WTC11 (cell line): ENCODE results near the gene SCN4B. TPM values are rescaled to one million over a fixed set of nuclear protein-coding genes. Genes with fewer than 3 reads are reported as not detected.

Experiments used
- ATAC-seq: fragments of 200-7000 bp; cut with Tn5 transposase; 2 replicates; pipeline ENCODE4 v1.10.0; 2021; ENCODE audit warnings: mild to moderate bottlenecking, moderate library complexity
- CTCF ChIA-PET: fragments of 300-600 bp; sonication (Branson Sonifier 250); formaldehyde crosslinking; loops from one replicate; lab custom pipeline; 2021; ENCODE audit warnings: antibody characterized with exemption; lab: Charles Lee
- POLR2A ChIA-PET: fragments of 350-600 bp; sonication (Branson Sonifier 250); formaldehyde crosslinking; loops from one replicate; lab custom pipeline; 2021; ENCODE audit warnings: antibody characterized with exemption; lab: Charles Lee
- DNase-seq: peaks from one replicate; pipeline ENCODE4 v3.0.0; 2021; ENCODE audit warnings: low spot score
- H3K27ac Mint-ChIP-seq: 2 replicates; pipeline ENCODE4 v1.8.0; 2021; ENCODE audit warnings: mixed read lengths
- H3K27me3 Mint-ChIP-seq: 2 replicates; pipeline ENCODE4 v1.8.0; 2021; ENCODE audit warnings: low read depth, mild to moderate bottlenecking, moderate library complexity, mixed read lengths
- H3K36me3 Mint-ChIP-seq: 2 replicates; pipeline ENCODE4 v1.8.0; 2021; ENCODE audit warnings: mixed read lengths
- H3K4me1 Mint-ChIP-seq: 2 replicates; pipeline ENCODE4 v1.8.0; 2022; ENCODE audit warnings: mixed read lengths
- H3K4me3 Mint-ChIP-seq: 2 replicates; pipeline ENCODE4 v1.8.0; 2021; ENCODE audit warnings: mild to moderate bottlenecking, moderate library complexity, mixed read lengths
- H3K9me3 Mint-ChIP-seq: 2 replicates; pipeline ENCODE4 v1.8.0; 2021; ENCODE audit warnings: mixed read lengths
- CREM ChIP-seq: sonication (generic); formaldehyde crosslinking; IDR thresholded peaks from 2 replicates; pipeline ENCODE4 v1.8.1; 2022; ENCODE audit warnings: mild to moderate bottlenecking, missing genetic modification reagents, moderate library complexity
- FOXJ3 ChIP-seq: sonication (generic); formaldehyde crosslinking; IDR thresholded peaks from 2 replicates; pipeline ENCODE4 v1.9.0; 2021; ENCODE audit warnings: missing genetic modification reagents, mild to moderate bottlenecking, borderline replicate concordance
- FOXP1 ChIP-seq: sonication (generic); formaldehyde crosslinking; IDR thresholded peaks from 2 replicates; pipeline ENCODE4 v1.8.0; 2022; ENCODE audit warnings: missing genetic modification reagents, mild to moderate bottlenecking, moderate library complexity, borderline replicate concordance
- GTF2I ChIP-seq: fragments of 250-450 bp; sonication (Bioruptor Pico); conservative IDR thresholded peaks from 2 replicates; pipeline ENCODE4 v1.4.0; 2021; ENCODE audit warnings: mild to moderate bottlenecking
- KAT7 ChIP-seq: sonication (generic); formaldehyde crosslinking; IDR thresholded peaks from 2 replicates; pipeline ENCODE4 v1.8.1; 2023; ENCODE audit warnings: missing genetic modification reagents, mild to moderate bottlenecking, borderline replicate concordance
- OVOL2 ChIP-seq: fragments of 250-450 bp; sonication (Bioruptor Pico); IDR thresholded peaks from 2 replicates; pipeline ENCODE4 v1.9.0; 2021; ENCODE audit warnings: mild to moderate bottlenecking, borderline replicate concordance
- PRRX2 ChIP-seq: fragments of 250-450 bp; sonication (Bioruptor Pico); IDR thresholded peaks from 2 replicates; pipeline ENCODE4 v1.8.0; 2021; ENCODE audit warnings: mild to moderate bottlenecking
- SP1 ChIP-seq: sonication (generic); formaldehyde crosslinking; conservative IDR thresholded peaks from 2 replicates; pipeline ENCODE4 v1.8.1; 2022; ENCODE audit warnings: missing genetic modification reagents
- ZNF263 ChIP-seq: sonication (generic); formaldehyde crosslinking; IDR thresholded peaks from 2 replicates; pipeline ENCODE4 v1.8.1; 2022; ENCODE audit warnings: low read depth, mild to moderate bottlenecking, moderate library complexity, missing genetic modification reagents
- ZNF423 ChIP-seq: fragments of 250-450 bp; sonication (Bioruptor Pico); IDR thresholded peaks from 2 replicates; pipeline ENCODE4 v2.1.2; 2022; ENCODE audit warnings: mild to moderate bottlenecking, moderate library complexity
- total RNA-seq: library from RNA; stranded (reverse); gene quantifications from 3 replicates; pipeline ENCODE4 v1.2.3, GENCODE V29; 2021
- TF ChIP-seq, protein P1 (sequence below): sonication (generic); formaldehyde crosslinking; IDR thresholded peaks from 2 replicates; pipeline ENCODE4 v1.8.0; 2023; ENCODE audit warnings: mild to moderate bottlenecking, missing genetic modification reagents
- TF ChIP-seq, protein P2 (sequence below): sonication (generic); formaldehyde crosslinking; IDR thresholded peaks from 2 replicates; pipeline ENCODE4 v1.8.0; 2022; ENCODE audit warnings: mild to moderate bottlenecking, missing genetic modification reagents
- TF ChIP-seq, protein P3 (sequence below): fragments of 250-450 bp; sonication (Bioruptor Pico); IDR thresholded peaks from 2 replicates; pipeline ENCODE4 v1.9.0; 2021; ENCODE audit warnings: mild to moderate bottlenecking, borderline replicate concordance

Gene SCN4B
- total RNA-seq, 1 experiment from 2014 or later: 4.4 TPM

DNA sequence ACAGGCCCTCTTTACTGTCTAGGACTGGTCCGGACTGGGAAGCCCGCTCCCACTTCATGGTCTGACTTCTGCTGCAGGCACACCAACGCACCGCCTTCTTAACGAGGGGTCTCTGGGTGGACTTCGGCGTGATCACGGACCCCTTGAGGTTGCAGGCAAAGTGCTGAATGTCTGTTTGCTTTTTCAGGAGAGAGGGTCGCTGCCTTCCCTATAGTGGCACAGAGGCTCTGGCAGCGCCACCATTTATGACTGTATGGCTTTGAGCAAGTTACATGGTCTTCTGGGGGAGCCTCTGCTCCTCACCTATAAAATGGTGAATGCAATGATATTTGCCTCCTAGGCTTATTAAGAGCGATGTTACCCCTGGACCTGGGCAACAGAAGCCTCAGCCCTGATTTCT, 1.4 kb upstream of the SCN4B start (continued):
- no peak for TF ChIP-seq ZNF263 (CRISPR knock-in tag)
- no peak for TF ChIP-seq ZNF423 (CRISPR knock-in tag)
- no peak for TF ChIP-seq CREM (CRISPR knock-in tag)
- TF ChIP-seq, protein P1, sequence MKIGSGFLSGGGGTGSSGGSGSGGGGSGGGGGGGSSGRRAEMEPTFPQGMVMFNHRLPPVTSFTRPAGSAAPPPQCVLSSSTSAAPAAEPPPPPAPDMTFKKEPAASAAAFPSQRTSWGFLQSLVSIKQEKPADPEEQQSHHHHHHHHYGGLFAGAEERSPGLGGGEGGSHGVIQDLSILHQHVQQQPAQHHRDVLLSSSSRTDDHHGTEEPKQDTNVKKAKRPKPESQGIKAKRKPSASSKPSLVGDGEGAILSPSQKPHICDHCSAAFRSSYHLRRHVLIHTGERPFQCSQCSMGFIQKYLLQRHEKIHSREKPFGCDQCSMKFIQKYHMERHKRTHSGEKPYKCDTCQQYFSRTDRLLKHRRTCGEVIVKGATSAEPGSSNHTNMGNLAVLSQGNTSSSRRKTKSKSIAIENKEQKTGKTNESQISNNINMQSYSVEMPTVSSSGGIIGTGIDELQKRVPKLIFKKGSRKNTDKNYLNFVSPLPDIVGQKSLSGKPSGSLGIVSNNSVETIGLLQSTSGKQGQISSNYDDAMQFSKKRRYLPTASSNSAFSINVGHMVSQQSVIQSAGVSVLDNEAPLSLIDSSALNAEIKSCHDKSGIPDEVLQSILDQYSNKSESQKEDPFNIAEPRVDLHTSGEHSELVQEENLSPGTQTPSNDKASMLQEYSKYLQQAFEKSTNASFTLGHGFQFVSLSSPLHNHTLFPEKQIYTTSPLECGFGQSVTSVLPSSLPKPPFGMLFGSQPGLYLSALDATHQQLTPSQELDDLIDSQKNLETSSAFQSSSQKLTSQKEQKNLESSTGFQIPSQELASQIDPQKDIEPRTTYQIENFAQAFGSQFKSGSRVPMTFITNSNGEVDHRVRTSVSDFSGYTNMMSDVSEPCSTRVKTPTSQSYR (CRISPR knock-in tag): no peak
- no peak for TF ChIP-seq FOXJ3 (CRISPR knock-in tag)
- TF ChIP-seq, all 79 proteins: peak for 0

DNA sequence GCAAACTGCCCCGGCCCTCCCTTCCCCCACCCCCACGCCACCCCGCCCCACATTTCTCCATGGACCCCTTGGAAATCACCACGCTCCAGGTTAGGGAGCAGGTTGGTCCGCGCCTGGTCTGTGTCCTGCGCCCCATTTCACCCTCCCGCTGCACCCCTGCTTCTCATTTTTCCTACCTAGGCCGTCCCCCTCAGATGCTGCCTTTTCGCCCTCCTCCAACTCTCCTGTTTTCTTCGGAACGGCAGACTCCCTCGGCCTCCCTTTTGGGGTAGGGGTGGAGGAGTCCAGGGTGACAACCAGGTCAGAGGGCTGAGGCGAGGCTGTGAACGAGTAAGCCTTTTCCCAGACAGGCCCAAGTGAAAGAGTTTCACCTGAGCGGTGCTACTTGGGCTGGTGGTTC, 893 bp upstream of the SCN4B start:
- POLR2A ChIA-PET: interaction anchor here (1.3 kb wide), 1 partner anchor 18 kb away, joined by 3 read pairs; no protein-coding TSS in a partner anchor
- no peak for TF ChIP-seq GTF2I (CRISPR knock-in tag)
- TF ChIP-seq FOXP1 (CRISPR knock-in tag): no peak
- TF ChIP-seq PRRX2: no peak
- TF ChIP-seq KAT7 (CRISPR knock-in tag): no peak
- no peak for TF ChIP-seq SP1 (CRISPR knock-in tag)
- TF ChIP-seq OVOL2 (CRISPR knock-in tag): no peak

DNA sequence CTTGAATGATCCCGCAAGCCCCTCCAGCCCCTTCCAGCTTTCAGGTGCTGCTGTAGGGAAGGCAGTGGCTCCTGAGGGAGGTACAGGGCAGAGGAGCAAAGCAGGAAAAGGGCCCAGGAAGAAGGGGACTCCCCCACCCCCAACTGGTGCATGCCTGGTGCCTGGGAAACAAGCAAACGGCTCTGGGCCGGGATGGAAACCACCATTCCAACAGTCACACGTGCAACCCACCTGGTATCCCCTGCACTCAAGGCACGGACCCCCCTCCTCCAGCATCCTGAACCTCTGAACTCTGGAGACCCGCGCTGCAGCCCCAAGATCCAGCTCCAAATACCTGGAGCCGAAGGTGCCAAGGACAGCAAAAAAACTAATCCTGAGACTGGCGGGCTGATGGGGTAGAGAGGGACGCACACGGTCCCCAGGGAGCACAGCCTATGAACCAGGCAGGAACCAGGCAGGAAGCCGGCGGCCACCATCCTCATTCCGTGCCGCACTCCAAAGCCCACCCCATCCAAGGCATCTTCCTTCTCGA, 537 bp downstream of the SCN4B start:
- Mint-ChIP-seq H3K27me3 (peaks cover 84% of the 10 kb centered on the region), H3K36me3 (no peaks in the 10 kb centered on the region), H3K4me1 (peaks cover 68% of the 10 kb centered on the region), H3K4me3 (peak overlapping the region; percentile 75), H3K9me3 (no peaks in the 10 kb centered on the region), H3K27ac (no peak overlapping the region)
- POLR2A ChIA-PET: interaction anchor here (0.6 to 1.3 kb wide), 2 partner anchors 13 to 19 kb away, joined by 3 to 6 read pairs; no protein-coding TSS in a partner anchor
- CTCF ChIA-PET: interaction anchor here (0.6 to 2.4 kb wide), 5 partner anchors 19 to 221 kb away, joined by 3 to 53 read pairs (median 7); no protein-coding TSS in a partner anchor
- TF ChIP-seq, protein P2, sequence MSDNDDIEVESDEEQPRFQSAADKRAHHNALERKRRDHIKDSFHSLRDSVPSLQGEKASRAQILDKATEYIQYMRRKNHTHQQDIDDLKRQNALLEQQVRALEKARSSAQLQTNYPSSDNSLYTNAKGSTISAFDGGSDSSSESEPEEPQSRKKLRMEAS (CRISPR knock-in tag): 0 out of 2 replicates have a peak, but pooled peaks have one; percentile 19
- no peak for TF ChIP-seq SP1 (CRISPR knock-in tag)
- TF ChIP-seq, protein P3, sequence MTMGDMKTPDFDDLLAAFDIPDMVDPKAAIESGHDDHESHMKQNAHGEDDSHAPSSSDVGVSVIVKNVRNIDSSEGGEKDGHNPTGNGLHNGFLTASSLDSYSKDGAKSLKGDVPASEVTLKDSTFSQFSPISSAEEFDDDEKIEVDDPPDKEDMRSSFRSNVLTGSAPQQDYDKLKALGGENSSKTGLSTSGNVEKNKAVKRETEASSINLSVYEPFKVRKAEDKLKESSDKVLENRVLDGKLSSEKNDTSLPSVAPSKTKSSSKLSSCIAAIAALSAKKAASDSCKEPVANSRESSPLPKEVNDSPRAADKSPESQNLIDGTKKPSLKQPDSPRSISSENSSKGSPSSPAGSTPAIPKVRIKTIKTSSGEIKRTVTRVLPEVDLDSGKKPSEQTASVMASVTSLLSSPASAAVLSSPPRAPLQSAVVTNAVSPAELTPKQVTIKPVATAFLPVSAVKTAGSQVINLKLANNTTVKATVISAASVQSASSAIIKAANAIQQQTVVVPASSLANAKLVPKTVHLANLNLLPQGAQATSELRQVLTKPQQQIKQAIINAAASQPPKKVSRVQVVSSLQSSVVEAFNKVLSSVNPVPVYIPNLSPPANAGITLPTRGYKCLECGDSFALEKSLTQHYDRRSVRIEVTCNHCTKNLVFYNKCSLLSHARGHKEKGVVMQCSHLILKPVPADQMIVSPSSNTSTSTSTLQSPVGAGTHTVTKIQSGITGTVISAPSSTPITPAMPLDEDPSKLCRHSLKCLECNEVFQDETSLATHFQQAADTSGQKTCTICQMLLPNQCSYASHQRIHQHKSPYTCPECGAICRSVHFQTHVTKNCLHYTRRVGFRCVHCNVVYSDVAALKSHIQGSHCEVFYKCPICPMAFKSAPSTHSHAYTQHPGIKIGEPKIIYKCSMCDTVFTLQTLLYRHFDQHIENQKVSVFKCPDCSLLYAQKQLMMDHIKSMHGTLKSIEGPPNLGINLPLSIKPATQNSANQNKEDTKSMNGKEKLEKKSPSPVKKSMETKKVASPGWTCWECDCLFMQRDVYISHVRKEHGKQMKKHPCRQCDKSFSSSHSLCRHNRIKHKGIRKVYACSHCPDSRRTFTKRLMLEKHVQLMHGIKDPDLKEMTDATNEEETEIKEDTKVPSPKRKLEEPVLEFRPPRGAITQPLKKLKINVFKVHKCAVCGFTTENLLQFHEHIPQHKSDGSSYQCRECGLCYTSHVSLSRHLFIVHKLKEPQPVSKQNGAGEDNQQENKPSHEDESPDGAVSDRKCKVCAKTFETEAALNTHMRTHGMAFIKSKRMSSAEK (CRISPR knock-in tag): no peak
- ATAC-seq (peak; percentile 8), DNase-seq (no peak)

More for the DNA sequence above, 893 bp upstream of the SCN4B start:
- DNase-seq (no peak), ATAC-seq (no peak)
- H3K4me3 Mint-ChIP-seq: peak overlapping the region; percentile 77
- no peak overlapping the region for H3K27ac Mint-ChIP-seq
- H3K9me3 Mint-ChIP-seq: no peaks in the 10 kb centered on the region
- peaks cover 87% of the 10 kb centered on the region for H3K27me3 Mint-ChIP-seq
- H3K36me3 Mint-ChIP-seq: no peaks in the 10 kb centered on the region
- H3K4me1 Mint-ChIP-seq: peaks cover 67% of the 10 kb centered on the region
- CTCF ChIA-PET: interaction anchor here (1.0 to 2.4 kb wide), 6 partner anchors 10 to 142 kb away, joined by 3 to 53 read pairs (median 6); no protein-coding TSS in a partner anchor
